GM19351 (cell line): Measurements from ENCODE around the gene USP43.
"Not testable (repeated sequence)": the region's sequence is repeated elsewhere in the genome, so short reads cannot be mapped to it uniquely, and the experiment has no call there.

Experiments
- ATAC-seq: cut with Tn5 transposase; IDR thresholded peaks from one replicate; pipeline ENCODE4 v1.9.1; 2021; ENCODE audit warnings: mild to moderate bottlenecking, moderate library complexity; ENCODE audit not compliant: unreplicated experiment

Gene USP43, protein sequence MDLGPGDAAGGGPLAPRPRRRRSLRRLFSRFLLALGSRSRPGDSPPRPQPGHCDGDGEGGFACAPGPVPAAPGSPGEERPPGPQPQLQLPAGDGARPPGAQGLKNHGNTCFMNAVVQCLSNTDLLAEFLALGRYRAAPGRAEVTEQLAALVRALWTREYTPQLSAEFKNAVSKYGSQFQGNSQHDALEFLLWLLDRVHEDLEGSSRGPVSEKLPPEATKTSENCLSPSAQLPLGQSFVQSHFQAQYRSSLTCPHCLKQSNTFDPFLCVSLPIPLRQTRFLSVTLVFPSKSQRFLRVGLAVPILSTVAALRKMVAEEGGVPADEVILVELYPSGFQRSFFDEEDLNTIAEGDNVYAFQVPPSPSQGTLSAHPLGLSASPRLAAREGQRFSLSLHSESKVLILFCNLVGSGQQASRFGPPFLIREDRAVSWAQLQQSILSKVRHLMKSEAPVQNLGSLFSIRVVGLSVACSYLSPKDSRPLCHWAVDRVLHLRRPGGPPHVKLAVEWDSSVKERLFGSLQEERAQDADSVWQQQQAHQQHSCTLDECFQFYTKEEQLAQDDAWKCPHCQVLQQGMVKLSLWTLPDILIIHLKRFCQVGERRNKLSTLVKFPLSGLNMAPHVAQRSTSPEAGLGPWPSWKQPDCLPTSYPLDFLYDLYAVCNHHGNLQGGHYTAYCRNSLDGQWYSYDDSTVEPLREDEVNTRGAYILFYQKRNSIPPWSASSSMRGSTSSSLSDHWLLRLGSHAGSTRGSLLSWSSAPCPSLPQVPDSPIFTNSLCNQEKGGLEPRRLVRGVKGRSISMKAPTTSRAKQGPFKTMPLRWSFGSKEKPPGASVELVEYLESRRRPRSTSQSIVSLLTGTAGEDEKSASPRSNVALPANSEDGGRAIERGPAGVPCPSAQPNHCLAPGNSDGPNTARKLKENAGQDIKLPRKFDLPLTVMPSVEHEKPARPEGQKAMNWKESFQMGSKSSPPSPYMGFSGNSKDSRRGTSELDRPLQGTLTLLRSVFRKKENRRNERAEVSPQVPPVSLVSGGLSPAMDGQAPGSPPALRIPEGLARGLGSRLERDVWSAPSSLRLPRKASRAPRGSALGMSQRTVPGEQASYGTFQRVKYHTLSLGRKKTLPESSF

DNA sequence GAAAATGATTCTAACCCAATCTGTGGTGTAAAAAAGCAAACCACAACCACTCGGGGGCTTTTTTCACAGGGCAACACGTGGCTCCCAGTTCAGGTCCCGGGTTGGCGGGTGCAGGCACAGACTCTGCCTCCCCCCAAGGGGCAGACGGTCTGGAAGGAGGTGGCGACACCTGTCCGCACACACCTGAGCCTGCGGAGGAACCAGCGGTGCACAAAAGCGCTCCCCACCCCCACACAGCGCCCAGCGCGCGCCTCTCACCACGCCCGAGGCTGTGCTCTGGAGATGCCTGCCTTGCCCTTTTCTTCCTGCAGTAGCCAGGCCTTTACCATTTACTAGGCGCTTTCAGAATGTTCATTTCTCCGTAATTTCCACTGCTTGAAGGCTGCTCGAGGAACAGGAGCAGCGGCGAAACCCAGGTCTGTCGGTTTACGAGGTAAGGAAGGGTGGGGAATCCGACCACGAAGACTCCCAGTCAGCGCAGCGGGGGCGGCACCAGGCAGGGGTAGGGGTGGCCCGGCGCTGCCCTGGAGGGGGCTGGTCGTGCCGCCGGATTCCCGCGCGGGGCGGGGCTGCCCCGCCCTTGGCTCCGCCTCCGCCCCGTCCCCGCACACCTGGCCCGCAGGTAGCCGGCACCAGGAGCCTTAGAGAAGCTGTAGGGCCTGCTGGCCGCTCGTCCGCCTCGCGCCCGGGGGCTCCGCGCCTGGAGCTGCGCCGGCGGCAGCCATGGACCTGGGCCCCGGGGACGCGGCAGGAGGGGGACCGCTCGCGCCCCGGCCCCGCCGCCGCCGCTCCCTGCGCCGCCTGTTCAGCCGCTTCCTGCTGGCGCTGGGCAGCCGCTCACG, at the start of gene USP43:
Gene USP43, plus strand, starts transcription at position 608 of the 842 bp plus-strand sequence. Its CDS starts 116 bp downstream, at position 724.
- no peak for ATAC-seq

- not testable (repeated sequence) for ATAC-seq
Measured at GRCh38 chr17:9597638-9598037, 47.7 kb upstream of the USP43 start.

DNA sequence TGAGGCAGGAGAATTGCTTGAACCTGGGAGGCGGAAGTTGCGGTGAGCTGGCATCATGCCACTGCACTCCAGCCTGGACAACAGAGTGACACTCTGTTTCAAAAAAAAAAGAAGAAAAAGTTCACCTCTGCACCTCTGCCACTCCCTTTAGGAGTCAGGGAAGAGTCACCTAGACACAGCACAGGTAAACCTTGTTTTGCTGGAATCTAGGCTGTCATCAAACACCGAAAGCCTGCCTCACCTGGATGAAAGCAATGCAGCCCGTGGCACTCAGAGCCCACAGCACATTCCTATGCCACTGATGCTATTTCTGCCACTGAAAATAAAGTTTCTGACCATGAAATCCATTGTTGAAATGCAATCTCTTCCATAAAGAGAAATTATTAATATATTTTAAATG, 46.7 kb upstream of the USP43 start:
- no peak for ATAC-seq

- not testable (repeated sequence) for ATAC-seq
Measured at GRCh38 chr17:9604583-9604982, 40.7 kb upstream of the USP43 start.

DNA sequence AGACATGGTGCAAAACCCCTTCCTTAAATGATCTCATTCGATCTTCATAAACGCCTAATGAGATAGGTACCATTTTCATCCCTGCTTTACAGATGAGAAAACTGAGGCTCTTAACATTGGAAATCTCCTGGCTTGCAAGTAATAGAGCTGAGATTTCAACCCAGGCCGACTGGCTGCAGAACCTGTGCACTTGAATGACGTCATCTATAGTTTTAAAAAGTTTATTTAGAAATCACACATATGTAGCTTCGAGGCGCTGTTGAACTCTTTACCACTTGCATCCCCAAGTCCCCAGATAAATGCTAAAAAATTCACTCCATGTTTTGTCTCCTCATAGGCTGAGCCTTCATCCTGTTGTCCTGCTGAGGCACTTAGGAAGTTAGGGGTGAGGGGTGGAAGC, 38.9 kb upstream of the USP43 start:
- ATAC-seq = no peak

GRCh38 chr17:9607058-9607457, 38.3 kb upstream of the USP43 start:
- not testable (repeated sequence) for ATAC-seq

DNA sequence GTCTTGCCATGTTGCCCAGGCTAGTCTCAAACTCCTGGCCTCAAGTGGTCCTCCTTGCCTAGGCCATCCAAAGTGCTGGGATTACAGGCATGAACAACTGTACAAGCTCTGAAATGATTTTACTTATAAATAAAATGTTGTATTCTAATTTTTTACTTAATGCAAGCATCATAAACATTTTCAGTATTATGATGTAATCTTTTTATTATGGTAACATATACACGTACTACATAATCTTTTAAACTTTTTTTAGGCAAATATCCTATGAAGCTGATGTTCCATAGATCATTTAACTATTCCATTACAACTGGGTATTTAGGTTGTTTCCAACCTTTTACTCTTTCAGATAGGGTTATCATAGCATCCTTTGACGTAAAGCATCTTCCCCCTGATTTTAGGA, 33.8 kb upstream of the USP43 start:
- no peak for ATAC-seq

GRCh38 chr17:9612006-9612405, 33.3 kb upstream of the USP43 start:
- ATAC-seq = no peak

DNA sequence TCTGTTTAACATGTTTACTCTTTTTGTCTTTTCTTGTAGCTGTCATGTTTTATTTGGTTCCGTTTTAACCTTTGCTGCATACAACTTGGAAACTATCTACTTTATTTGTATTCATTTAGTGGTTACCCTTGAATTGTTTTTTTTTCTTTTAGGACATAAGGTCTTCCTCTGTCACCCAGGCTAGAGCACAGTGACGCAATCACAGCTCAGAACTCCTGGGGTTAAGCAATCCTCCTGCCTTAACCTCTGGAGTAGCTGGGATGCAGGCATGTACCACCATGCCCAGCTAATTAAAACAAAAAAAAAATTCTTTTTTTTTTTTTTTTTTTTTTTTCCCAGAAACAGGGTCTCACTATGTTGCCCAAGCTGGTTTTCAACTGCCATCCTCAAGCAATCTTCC, 29.8 kb upstream of the USP43 start:
- no peak for ATAC-seq

DNA sequence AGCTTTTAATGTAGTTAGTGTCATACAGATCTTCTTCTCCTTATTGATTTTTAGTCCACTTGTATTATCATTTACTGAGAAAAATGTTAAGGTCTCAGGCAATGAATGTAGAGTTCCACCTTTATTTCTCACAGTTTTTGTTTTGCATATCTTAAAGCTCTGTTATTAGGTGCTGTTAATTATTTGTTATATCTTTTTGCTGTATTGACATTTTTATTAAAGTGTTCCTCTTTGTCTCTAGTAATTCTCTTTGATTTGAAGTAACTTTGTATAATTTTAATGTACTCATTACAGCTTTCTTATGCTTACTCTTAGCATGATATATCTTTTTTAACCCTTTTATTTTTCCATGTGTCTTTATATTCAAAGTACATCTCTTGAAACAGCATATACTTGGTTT, 22.4 kb upstream of the USP43 start:
- ATAC-seq = no peak

DNA sequence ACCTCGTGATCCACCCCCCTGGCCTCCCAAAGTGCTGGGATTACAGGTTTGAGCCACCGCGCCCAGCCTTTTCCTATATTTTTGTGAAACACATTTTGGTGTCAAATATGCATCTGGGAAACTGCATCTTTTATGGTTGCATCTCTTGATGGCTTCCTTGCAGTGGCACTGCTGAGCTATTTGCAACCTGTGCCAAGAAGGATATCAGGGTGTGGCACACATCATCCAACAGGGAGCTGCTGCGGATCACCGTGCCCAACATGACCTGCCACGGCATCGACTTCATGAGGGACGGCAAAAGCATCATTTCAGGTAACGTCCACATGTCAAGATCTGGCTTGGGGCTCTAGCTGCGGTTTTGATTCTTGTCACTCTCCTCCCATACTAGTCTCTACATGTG, 16.8 kb upstream of the USP43 start:
- ATAC-seq = no peak

DNA sequence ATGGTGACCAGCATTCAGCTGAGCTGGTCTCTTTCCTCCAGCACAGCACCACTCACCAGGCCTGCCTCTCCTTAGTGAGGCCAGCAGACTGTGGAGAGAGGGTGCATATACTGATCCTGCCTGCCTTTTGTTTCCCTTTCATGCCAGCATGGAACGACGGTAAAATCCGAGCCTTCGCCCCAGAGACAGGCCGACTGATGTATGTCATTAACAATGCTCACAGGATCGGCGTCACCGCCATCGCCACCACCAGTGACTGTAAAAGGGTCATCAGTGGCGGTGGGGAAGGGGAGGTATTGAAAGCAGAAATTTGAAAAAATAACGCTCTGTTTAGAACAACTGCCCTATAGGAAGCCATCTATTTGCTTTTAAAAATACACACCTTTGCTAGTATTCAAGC, 12.6 kb upstream of the USP43 start:
- no peak for ATAC-seq

DNA sequence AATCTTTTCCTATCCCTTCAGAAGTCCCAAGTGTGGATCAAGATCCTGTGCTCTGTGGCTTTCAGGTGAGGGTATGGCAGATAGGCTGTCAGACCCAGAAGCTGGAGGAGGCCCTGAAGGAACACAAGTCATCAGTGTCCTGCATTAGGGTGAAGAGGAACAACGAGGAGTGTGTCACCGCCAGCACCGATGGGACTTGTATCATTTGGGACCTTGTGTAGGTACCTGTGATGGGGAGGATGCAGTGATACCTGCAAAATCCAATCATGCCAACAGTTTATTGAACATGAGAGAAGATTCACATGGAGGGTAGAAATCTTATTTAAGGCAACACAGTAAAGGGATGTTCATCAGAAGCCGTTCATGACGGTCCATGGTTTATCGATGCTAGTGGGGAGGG, 10.0 kb upstream of the USP43 start:
- ATAC-seq = no peak

DNA sequence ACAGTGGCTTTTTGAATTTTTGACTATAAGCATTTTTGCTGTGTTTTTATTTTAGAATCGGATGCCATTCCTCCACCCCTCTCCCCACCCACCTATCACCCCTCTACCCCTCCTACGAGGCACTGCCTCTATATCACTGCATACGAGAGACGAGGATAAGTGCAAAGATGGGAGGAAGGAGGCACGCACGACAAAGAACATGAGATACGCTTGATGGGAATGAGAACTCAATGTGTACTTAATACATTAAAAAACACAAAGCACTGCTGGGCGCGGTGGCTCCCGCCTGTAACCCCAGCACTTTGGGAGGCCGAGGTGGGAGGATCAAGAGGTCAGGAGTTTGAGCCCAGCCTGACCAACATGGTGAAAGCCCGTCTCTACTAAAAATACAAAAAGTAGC, 8.8 kb upstream of the USP43 start:
- ATAC-seq = no peak

DNA sequence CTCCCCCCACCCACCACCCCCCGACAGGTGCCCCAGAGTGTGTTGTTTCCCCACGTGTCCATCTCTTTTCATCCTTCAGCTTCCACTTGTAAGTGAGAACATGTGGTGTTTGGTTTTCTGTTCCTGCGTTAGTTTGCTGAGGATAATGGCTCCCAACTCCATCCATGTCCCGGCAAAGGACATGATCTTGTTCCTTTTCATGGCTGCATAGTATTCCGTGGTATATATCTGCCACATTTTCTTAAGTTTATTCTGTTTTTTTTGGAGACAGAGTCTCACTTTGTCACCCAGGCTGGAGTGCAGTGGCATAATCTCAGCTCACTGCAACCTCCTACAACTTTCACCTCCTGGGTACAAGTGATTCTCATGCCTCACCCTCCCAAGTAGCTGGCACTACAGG, 4.9 kb upstream of the USP43 start:
- not testable (repeated sequence) for ATAC-seq

DNA sequence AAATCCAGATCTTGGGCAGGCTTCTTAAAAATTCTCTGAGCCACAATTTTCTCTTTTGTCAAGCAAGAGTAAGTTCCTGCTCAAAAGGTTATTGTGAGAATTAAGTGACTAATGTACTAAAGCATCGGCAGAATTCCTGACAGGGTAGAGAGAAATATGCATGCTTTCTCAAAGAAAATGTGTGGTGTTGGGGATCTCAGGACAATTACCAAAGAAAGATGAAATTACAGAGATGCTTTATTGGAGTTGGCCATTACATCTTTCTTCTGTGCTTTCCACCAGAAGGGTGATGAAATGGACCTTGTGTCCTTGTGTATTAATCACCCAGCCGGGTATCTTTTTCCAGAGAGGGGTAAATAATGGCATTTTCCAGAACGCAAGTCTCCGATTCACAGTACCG, 1.7 kb upstream of the USP43 start:
- no peak for ATAC-seq

- ATAC-seq = no peak
Measured at GRCh38 chr17:9645851-9646545, 681 bp downstream of the USP43 start.

- no peak for ATAC-seq
Measured at GRCh38 chr17:9646546-9646885, 1.2 kb downstream of the USP43 start.

GRCh38 chr17:9647014-9647413, 1.7 kb downstream of the USP43 start:
- no peak for ATAC-seq

DNA sequence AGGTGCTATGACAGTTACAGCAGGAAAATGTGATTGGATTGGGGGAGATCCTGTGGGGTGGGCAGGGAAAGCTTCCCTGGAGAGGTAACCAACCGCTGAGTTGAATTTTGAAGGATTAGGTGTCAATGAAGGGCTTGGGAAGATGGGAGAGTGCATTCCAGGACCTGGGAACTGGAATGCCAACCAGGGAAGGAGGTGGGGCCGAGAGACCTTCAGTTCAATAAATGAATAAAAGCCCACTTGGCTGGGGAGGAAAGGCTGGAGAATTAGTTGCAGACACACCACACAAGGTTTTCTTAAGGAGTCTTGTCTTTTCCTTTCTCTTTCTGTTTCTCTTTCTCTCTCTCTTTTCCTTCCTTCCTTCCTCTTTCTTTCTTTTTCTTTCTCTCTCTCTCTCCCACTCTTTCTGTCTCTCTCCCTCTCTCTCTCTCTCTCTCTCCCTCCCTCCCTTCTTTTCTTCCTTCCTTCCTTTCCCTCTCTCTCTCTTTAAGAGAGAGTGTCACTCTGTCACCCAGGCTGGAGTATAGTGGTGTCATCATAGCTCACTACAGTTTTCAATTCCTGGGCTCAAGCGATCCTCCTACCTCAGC, 3.3 kb downstream of the USP43 start:
- ATAC-seq = no peak
